Left lung (tissue), 10 donors: ENCODE measurements around the gene BICDL1. TPM values are rescaled to one million over a fixed set of nuclear protein-coding genes. Genes with fewer than 3 reads are reported as not detected.

Experiments used
- ATAC-seq: fragments of 200-7000 bp; cut with Tn5 transposase; one replicate; pipeline ENCODE4 v1.9.1; 2020; ENCODE audit warnings: moderate library complexity
- DNase-seq, 4 donors: peaks; one replicate each; pipeline ENCODE4 v3.0.0-alpha.2; 2013 to 2020
- H3K27ac ChIP-seq, 2 donors: fragments of 200-600 bp; sonication (generic) in 1 of 2; one replicate each; pipeline versions ENCODE4 v1.5.0 to v1.8.0; 2020 to 2021
- H3K27me3 ChIP-seq, 2 donors: fragments of 200-600 bp; sonication (generic) in 1 of 2; one replicate each; pipeline versions ENCODE4 v1.5.0 to v1.8.0; 2020 to 2021
- H3K36me3 ChIP-seq, 2 donors: fragments of 200-600 bp; sonication (generic) in 1 of 2; one replicate each; pipeline versions ENCODE4 v1.5.0 to v1.8.0; 2020 to 2021
- H3K4me1 ChIP-seq, 2 donors: fragments of 200-600 bp; one replicate each; pipeline ENCODE4 v1.8.0; 2021
- H3K4me3 ChIP-seq, 2 donors: fragments of 200-600 bp; sonication (generic) in 1 of 2; one replicate each; pipeline versions ENCODE4 v1.5.0 to v1.8.0; 2020 to 2021; ENCODE audit warnings: mild to moderate bottlenecking in 1 of 2
- H3K9me3 ChIP-seq, 2 donors: fragments of 200-600 bp; sonication (generic) in 1 of 2; one replicate each; pipeline versions ENCODE4 v1.5.0 to v1.8.0; 2020 to 2021
- intact Hi-C, 2 donors: fragments of 100-400 bp; cut with DNase I; formaldehyde crosslinking; loops; one replicate each; pipeline versions ENCODE4 v1.11.2 to v1.14.2; 2022
- polyA plus RNA-seq, 6 donors: library from polyadenylated mRNA; unstranded; fragments of 120-200 nt; gene quantifications; one replicate each; pipeline ENCODE4 v1.2.1, GENCODE V29; 2013; ENCODE audit not compliant: insufficient read length in 6 of 6
- total RNA-seq, 2 donors: library from RNA; stranded (reverse); fragmentation: NEBNext Ultra II Directional; extraction: Animal tissue kit (Norgen Biotek cat#: 25700); gene quantifications; one replicate each; pipeline ENCODE4 v1.2.1, GENCODE V29; 2021
- TF ChIP-seq, protein P1 (sequence below), 2 donors: fragments of 200-600 bp; sonication (generic) in 1 of 2; IDR thresholded peaks; one replicate each; pipeline versions ENCODE4 v1.5.0 to v1.8.0; 2021; ENCODE audit warnings: antibody characterized with exemption in 2 of 2
- donor health status: DM: no; HTN: yes; CAD: no.
- donor health status: DM: no; HTN: no; CAD: no.

The BICDL1 gene
- total and polyA plus RNA-seq, 8 donors = 1.8 to 12.0 (median 3.3) TPM

DNA sequence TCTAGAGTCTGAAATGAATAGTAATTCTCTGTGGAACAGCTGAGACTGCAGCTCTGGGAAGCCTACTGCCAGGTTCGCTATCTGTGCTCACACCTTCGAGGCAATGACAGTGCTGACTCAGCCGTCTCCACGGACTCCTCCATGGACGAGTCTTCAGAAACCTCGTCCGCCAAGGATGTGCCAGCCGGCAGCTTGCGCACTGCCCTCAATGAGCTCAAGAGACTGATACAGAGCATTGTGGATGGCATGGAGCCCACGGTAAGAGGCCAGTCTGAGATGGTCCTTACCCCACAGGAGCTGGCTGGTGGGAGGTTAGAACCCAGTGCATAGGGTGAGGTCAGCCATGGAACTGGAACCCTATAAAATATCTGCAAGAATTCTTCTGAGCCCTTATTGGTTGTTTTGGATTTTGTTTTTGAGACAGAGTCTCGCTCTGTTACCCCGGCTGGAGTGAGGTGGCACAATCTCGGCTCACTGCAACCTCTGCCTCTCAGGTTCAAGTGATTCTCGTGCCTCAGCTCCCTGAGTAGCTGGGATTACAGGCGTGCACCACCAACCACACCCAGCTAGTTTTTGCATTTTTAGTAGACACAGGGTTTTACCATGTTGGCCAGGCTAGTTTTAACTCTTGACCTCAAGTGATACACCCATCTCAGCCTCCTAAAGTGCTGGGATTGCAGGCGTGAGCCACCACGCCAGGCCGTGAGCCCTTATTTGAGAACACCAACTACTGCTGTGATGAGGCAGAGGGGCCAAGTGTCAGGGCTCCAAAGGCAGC is 83.6 kb downstream of the BICDL1 start:
- TF ChIP-seq, protein P1, sequence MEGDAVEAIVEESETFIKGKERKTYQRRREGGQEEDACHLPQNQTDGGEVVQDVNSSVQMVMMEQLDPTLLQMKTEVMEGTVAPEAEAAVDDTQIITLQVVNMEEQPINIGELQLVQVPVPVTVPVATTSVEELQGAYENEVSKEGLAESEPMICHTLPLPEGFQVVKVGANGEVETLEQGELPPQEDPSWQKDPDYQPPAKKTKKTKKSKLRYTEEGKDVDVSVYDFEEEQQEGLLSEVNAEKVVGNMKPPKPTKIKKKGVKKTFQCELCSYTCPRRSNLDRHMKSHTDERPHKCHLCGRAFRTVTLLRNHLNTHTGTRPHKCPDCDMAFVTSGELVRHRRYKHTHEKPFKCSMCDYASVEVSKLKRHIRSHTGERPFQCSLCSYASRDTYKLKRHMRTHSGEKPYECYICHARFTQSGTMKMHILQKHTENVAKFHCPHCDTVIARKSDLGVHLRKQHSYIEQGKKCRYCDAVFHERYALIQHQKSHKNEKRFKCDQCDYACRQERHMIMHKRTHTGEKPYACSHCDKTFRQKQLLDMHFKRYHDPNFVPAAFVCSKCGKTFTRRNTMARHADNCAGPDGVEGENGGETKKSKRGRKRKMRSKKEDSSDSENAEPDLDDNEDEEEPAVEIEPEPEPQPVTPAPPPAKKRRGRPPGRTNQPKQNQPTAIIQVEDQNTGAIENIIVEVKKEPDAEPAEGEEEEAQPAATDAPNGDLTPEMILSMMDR (IDR thresholded peaks at IDR 0.05) = no peak
- Histone ChIP-seq H3K9me3 (no peaks in the 10 kb centered on the region), H3K27ac (no peak overlapping the region), H3K4me3 (no peak overlapping the region), H3K4me1 (no peaks in the 10 kb centered on the region), H3K36me3 (no peaks in the 10 kb centered on the region), H3K27me3 (no peaks in the 10 kb centered on the region)
- ATAC-seq = no peak
- intact Hi-C loops = no loop called here
- DNase-seq = no peak

GRCh38 chr12:120075034-120075616 is 86.1 kb downstream of the BICDL1 start:
- no peaks in the 10 kb centered on the region for H3K36me3 ChIP-seq
- TF ChIP-seq, protein P1 (IDR thresholded peaks at IDR 0.05) = no peak
- intact Hi-C loops = no loop called here

GRCh38 chr12:120076651-120077050 is 87.6 kb downstream of the BICDL1 start:
- H3K9me3 ChIP-seq = no peaks in the 10 kb centered on the region
- no peaks in the 10 kb centered on the region for H3K4me1 ChIP-seq
- no peak overlapping the region for H3K4me3 ChIP-seq
- H3K27me3 ChIP-seq = no peaks in the 10 kb centered on the region
- H3K27ac ChIP-seq = no peak overlapping the region
- ATAC-seq (no peak), DNase-seq (no peak)
- intact Hi-C loops = no loop called here
- H3K36me3 ChIP-seq = no peaks in the 10 kb centered on the region
- TF ChIP-seq, protein P1 (IDR thresholded peaks at IDR 0.05) = no peak

More at GRCh38 chr12:120075034-120075616, 86.1 kb downstream of the BICDL1 start:
- DNase-seq = no peak
- H3K27me3 ChIP-seq = no peaks in the 10 kb centered on the region
- H3K4me3 ChIP-seq = no peak overlapping the region
- no peak for ATAC-seq
- H3K4me1 ChIP-seq = no peaks in the 10 kb centered on the region
- no peak overlapping the region for H3K27ac ChIP-seq
- no peaks in the 10 kb centered on the region for H3K9me3 ChIP-seq

DNA sequence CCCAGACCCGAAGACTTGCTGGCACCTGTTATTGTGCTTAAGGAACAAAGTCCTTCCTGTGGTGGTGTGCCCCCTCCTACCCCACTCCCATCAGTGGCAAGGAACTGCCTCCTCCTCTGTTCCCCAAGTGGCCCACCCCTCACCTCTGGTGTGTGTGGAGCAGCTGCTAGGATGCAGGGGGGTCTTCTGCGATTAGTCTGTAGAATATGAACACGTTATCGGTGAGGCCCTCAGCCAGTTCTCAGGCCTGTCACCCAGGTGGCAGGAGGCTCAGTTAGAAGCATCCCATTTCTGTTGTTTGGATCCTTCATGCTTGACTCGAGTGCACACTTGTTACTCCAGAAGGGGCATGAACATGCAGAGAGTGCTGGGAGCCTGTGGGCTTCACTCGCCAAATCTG is 88.2 kb downstream of the BICDL1 start:
- H3K27me3 ChIP-seq = no peaks in the 10 kb centered on the region
- no peak overlapping the region for H3K4me3 ChIP-seq
- TF ChIP-seq, protein P1 (IDR thresholded peaks at IDR 0.05) = no peak
- no peak for ATAC-seq
- H3K36me3 ChIP-seq = no peaks in the 10 kb centered on the region
- no peak overlapping the region for H3K27ac ChIP-seq
- H3K9me3 ChIP-seq = no peaks in the 10 kb centered on the region
- DNase-seq = no peak
- H3K4me1 ChIP-seq = no peaks in the 10 kb centered on the region
- intact Hi-C loops = no loop called here

DNA sequence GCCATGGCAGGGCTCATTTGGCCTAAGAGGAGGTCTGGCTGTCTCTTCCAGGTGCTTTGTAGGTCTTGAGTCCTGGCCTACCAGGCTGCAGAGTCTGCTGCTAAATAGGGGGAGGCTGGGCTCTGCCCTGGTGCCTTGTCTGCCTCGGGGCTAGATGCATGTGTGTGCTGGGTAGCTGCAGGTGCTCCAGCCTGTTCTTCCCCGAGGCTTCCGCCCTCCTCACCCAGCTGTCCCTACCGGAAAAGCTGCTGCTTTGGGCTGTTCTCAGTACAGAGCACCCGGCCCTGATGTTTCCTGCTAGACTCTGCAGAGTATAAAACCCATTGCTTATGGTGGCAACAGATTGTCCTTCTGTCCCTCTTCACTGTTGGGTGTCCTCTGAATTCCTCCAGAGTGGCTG is 89.8 kb downstream of the BICDL1 start:
- intact Hi-C loops = no loop called here
- TF ChIP-seq, protein P1 (IDR thresholded peaks at IDR 0.05) = no peak
- H3K36me3 ChIP-seq = no peaks in the 10 kb centered on the region
- ATAC-seq (no peak), DNase-seq (no peak)
- no peaks in the 10 kb centered on the region for H3K27me3 ChIP-seq
- no peaks in the 10 kb centered on the region for H3K4me1 ChIP-seq
- H3K27ac ChIP-seq = no peak overlapping the region
- no peak overlapping the region for H3K4me3 ChIP-seq
- no peaks in the 10 kb centered on the region for H3K9me3 ChIP-seq
